HepG2 (cell line): Measurements from ENCODE around the gene SPDYE16. TPM values are rescaled to one million over a fixed set of nuclear protein-coding genes. Genes with fewer than 3 reads are reported as not detected.

Source experiments
- FOXP1 ChIP-seq, 2 experiments: fragments of 450-650 bp in 1 of 2; IDR thresholded peaks; 2 replicates each; pipeline ENCODE4 v1.6.1; 2017 to 2018; ENCODE audit warnings: antibody characterized with exemption in 1 of 2
- KLF13 ChIP-seq: sonication (generic); formaldehyde crosslinking; IDR thresholded peaks from 2 replicates; pipeline ENCODE4 v1.4.0; 2020; ENCODE audit warnings: mild to moderate bottlenecking, missing genetic modification reagents
- RXRB ChIP-seq: IDR thresholded peaks from 2 replicates; pipeline ENCODE4 v1.6.1; 2016; ENCODE audit warnings: borderline replicate concordance, missing genetic modification reagents, missing compliant biosample characterization
- SIX4 ChIP-seq: sonication (generic); formaldehyde crosslinking; IDR thresholded peaks from 2 replicates; pipeline ENCODE4 v1.4.0; 2020; ENCODE audit warnings: missing genetic modification reagents
- SRY ChIP-seq: sonication (generic); formaldehyde crosslinking; IDR thresholded peaks from 2 replicates; pipeline ENCODE4 v1.8.0; 2022; ENCODE audit warnings: mild to moderate bottlenecking, missing genetic modification reagents
- XBP1 ChIP-seq: sonication (generic); formaldehyde crosslinking; IDR thresholded peaks from 2 replicates; pipeline ENCODE4 v1.5.0; 2020; ENCODE audit warnings: missing genetic modification reagents
- ZFAT ChIP-seq: sonication (generic); formaldehyde crosslinking; conservative IDR thresholded peaks from 2 replicates; pipeline ENCODE4 v1.8.1; 2023; ENCODE audit warnings: missing genetic modification reagents, inconsistent platforms
- ZFP36L2 ChIP-seq: sonication (generic); formaldehyde crosslinking; IDR thresholded peaks from 2 replicates; pipeline ENCODE4 v1.4.0; 2020; ENCODE audit warnings: missing genetic modification reagents
- ZNF124 ChIP-seq: sonication (generic); formaldehyde crosslinking; IDR thresholded peaks from 2 replicates; pipeline ENCODE4 v1.4.0; 2020; ENCODE audit warnings: missing genetic modification reagents
- ZNF343 ChIP-seq: sonication (generic); formaldehyde crosslinking; IDR thresholded peaks from 2 replicates; pipeline ENCODE4 v1.4.0; 2020; ENCODE audit warnings: mild to moderate bottlenecking, missing genetic modification reagents
- ZNF383 ChIP-seq: sonication (generic); formaldehyde crosslinking; IDR thresholded peaks from 2 replicates; pipeline ENCODE4 v1.4.0; 2020; ENCODE audit warnings: missing genetic modification reagents, mild to moderate bottlenecking, borderline replicate concordance
- ZNF589 ChIP-seq: sonication (generic); formaldehyde crosslinking; conservative IDR thresholded peaks from 2 replicates; pipeline ENCODE4 v1.8.0; 2022; ENCODE audit warnings: mild to moderate bottlenecking, moderate library complexity, missing genetic modification reagents
- polyA plus RNA-seq, 8 experiments: library from polyadenylated mRNA; depleted of rRNA in 3 of 8; stranded (reverse) in 7 of 8; unstranded in 1 of 8; fragments of >200 nt; fragmentation: Illumina TruSeq in 4 of 8; extraction: Trizol in 4 of 8; gene quantifications; 2 replicates each; pipeline versions ENCODE4 v1.2.1 to v1.2.3, GENCODE V29; 2011 to 2016; ENCODE audit warnings: low read depth in 4 of 8, missing spikeins in 1 of 8, mixed read lengths in 1 of 8; ENCODE audit not compliant: insufficient read depth in 1 of 8
- total RNA-seq, 5 experiments: library from RNA; depleted of rRNA; stranded (reverse); fragments of >200 nt; fragmentation: Illumina TruSeq; extraction: Trizol; gene quantifications; 2 replicates each; pipeline ENCODE4 v1.2.3, GENCODE V29; 2016; ENCODE audit warnings: low read depth in 1 of 5
- TF ChIP-seq, protein P1 (sequence below): sonication (generic); formaldehyde crosslinking; IDR thresholded peaks from 2 replicates; pipeline ENCODE4 v1.4.0; 2020; ENCODE audit warnings: missing genetic modification reagents, borderline replicate concordance
- TF ChIP-seq, protein P2 (sequence below): IDR thresholded peaks from 2 replicates; pipeline ENCODE4 v1.4.0; 2020; ENCODE audit warnings: mild to moderate bottlenecking, missing genetic modification reagents
- TF ChIP-seq, protein P3 (sequence below): sonication (generic); formaldehyde crosslinking; IDR thresholded peaks from 2 replicates; pipeline ENCODE4 v1.4.0; 2020; ENCODE audit warnings: missing genetic modification reagents
- TF ChIP-seq, protein P4 (sequence below): sonication (generic); formaldehyde crosslinking; IDR thresholded peaks from 2 replicates; pipeline ENCODE4 v1.5.1; 2020; ENCODE audit warnings: missing genetic modification reagents, mild to moderate bottlenecking, borderline replicate concordance

Gene SPDYE16
- total and polyA plus RNA-seq, 2 of the 13 experiments (the other 11 are each of a cell fraction or from before 2014, with no cell fraction given), result 0.11 TPM; not detected in 1

DNA sequence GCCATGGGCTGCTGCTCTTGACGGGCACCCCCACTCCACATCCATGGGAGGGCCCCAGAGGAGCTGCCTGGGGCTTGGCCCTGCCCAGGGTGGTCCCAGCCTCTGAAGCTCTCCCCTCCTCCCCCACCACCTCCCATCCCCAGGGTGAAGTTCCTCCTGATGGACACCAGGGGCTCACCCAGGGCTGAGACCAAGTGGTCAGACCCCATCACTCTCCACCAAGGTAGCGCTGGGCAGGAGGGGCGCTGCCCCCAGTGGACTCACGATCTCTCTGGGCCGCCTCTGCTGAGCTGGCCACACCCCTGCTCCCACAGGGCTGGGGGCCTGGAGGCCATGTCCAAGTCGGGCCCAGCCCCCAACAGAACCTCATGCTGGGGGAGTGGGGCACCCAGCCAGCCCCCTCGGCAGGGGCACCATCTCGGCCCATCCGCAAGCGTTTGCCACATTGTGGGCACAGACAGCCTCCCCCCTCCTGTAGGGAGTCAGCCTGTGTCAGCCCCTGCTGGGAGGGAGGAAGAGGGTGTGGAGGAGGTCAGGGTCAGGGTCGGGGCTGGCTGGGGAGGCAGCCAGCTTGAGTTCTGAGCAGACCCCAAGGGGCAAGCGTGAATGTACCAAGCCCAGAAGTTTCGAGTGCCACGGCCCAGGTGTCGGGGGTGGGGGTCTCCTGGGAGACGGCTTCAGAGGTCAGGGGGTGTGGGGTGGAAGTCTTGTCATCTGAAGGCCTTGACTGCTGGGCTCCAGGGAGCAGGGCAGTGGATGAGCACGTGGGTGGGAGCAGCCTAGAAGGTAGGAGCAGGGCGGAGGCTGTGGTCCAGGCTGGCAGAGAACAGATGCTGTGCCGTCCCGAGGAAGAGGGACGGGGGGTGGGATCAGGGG lies 29.9 kb downstream of the SPDYE16 start (continued):
- TF ChIP-seq, protein P1, sequence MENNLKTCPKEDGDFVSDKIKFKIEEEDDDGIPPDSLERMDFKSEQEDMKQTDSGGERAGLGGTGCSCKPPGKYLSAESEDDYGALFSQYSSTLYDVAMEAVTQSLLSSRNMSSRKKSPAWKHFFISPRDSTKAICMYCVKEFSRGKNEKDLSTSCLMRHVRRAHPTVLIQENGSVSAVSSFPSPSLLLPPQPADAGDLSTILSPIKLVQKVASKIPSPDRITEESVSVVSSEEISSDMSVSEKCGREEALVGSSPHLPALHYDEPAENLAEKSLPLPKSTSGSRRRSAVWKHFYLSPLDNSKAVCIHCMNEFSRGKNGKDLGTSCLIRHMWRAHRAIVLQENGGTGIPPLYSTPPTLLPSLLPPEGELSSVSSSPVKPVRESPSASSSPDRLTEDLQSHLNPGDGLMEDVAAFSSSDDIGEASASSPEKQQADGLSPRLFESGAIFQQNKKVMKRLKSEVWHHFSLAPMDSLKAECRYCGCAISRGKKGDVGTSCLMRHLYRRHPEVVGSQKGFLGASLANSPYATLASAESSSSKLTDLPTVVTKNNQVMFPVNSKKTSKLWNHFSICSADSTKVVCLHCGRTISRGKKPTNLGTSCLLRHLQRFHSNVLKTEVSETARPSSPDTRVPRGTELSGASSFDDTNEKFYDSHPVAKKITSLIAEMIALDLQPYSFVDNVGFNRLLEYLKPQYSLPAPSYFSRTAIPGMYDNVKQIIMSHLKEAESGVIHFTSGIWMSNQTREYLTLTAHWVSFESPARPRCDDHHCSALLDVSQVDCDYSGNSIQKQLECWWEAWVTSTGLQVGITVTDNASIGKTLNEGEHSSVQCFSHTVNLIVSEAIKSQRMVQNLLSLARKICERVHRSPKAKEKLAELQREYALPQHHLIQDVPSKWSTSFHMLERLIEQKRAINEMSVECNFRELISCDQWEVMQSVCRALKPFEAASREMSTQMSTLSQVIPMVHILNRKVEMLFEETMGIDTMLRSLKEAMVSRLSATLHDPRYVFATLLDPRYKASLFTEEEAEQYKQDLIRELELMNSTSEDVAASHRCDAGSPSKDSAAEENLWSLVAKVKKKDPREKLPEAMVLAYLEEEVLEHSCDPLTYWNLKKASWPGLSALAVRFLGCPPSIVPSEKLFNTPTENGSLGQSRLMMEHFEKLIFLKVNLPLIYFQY (CRISPR knock-in tag), result no peak
- no peak for TF ChIP-seq ZNF124 (CRISPR knock-in tag)
- peak; percentile 60; the same call in 1 of the 2 replicates for TF ChIP-seq RXRB (CRISPR knock-in tag)
- TF ChIP-seq KLF13 (CRISPR knock-in tag), result no peak
- TF ChIP-seq ZFP36L2 (CRISPR knock-in tag), result no peak
- no peak for TF ChIP-seq ZNF589 (CRISPR knock-in tag)
- no peak for TF ChIP-seq FOXP1 (IDR thresholded peaks at IDR 0.05)
- TF ChIP-seq FOXP1 (CRISPR knock-in tag; IDR thresholded peaks at IDR 0.05), result no peak
- TF ChIP-seq ZFAT (CRISPR knock-in tag), result no peak
- TF ChIP-seq, protein P2, sequence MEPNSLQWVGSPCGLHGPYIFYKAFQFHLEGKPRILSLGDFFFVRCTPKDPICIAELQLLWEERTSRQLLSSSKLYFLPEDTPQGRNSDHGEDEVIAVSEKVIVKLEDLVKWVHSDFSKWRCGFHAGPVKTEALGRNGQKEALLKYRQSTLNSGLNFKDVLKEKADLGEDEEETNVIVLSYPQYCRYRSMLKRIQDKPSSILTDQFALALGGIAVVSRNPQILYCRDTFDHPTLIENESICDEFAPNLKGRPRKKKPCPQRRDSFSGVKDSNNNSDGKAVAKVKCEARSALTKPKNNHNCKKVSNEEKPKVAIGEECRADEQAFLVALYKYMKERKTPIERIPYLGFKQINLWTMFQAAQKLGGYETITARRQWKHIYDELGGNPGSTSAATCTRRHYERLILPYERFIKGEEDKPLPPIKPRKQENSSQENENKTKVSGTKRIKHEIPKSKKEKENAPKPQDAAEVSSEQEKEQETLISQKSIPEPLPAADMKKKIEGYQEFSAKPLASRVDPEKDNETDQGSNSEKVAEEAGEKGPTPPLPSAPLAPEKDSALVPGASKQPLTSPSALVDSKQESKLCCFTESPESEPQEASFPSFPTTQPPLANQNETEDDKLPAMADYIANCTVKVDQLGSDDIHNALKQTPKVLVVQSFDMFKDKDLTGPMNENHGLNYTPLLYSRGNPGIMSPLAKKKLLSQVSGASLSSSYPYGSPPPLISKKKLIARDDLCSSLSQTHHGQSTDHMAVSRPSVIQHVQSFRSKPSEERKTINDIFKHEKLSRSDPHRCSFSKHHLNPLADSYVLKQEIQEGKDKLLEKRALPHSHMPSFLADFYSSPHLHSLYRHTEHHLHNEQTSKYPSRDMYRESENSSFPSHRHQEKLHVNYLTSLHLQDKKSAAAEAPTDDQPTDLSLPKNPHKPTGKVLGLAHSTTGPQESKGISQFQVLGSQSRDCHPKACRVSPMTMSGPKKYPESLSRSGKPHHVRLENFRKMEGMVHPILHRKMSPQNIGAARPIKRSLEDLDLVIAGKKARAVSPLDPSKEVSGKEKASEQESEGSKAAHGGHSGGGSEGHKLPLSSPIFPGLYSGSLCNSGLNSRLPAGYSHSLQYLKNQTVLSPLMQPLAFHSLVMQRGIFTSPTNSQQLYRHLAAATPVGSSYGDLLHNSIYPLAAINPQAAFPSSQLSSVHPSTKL (CRISPR knock-in tag), result 0 out of 2 replicates have a peak, but pooled peaks have one; percentile 22
- TF ChIP-seq SIX4 (CRISPR knock-in tag), result no peak
- TF ChIP-seq ZNF383 (CRISPR knock-in tag), result no peak
- TF ChIP-seq XBP1 (CRISPR knock-in tag), result no peak
- TF ChIP-seq, protein P3, sequence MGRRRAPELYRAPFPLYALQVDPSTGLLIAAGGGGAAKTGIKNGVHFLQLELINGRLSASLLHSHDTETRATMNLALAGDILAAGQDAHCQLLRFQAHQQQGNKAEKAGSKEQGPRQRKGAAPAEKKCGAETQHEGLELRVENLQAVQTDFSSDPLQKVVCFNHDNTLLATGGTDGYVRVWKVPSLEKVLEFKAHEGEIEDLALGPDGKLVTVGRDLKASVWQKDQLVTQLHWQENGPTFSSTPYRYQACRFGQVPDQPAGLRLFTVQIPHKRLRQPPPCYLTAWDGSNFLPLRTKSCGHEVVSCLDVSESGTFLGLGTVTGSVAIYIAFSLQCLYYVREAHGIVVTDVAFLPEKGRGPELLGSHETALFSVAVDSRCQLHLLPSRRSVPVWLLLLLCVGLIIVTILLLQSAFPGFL (CRISPR knock-in tag), result no peak
- TF ChIP-seq, protein P4, sequence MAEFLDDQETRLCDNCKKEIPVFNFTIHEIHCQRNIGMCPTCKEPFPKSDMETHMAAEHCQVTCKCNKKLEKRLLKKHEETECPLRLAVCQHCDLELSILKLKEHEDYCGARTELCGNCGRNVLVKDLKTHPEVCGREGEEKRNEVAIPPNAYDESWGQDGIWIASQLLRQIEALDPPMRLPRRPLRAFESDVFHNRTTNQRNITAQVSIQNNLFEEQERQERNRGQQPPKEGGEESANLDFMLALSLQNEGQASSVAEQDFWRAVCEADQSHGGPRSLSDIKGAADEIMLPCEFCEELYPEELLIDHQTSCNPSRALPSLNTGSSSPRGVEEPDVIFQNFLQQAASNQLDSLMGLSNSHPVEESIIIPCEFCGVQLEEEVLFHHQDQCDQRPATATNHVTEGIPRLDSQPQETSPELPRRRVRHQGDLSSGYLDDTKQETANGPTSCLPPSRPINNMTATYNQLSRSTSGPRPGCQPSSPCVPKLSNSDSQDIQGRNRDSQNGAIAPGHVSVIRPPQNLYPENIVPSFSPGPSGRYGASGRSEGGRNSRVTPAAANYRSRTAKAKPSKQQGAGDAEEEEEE, result no peak
- no peak for TF ChIP-seq SRY (CRISPR knock-in tag)
- TF ChIP-seq ZNF343 (CRISPR knock-in tag), result no peak
